Ovary (tissue), 9 donors: ENCODE data around the gene C9orf43. TPM values are rescaled to one million over a fixed set of nuclear protein-coding genes. Genes with fewer than 3 reads are reported as not detected.

ENCODE experiments used
- DNase-seq, 5 donors: peaks; one replicate each; pipeline ENCODE4 v3.0.0-alpha.2; 2019 to 2020
- H3K27ac ChIP-seq, 2 donors: fragments of 200-600 bp; one replicate each; pipeline versions ENCODE4 v1.5.1 to v1.8.0; 2019 to 2022
- H3K27me3 ChIP-seq: fragments of 200-600 bp; one replicate; pipeline ENCODE4 v1.8.0; 2022
- H3K36me3 ChIP-seq: fragments of 200-600 bp; sonication (generic); one replicate; pipeline ENCODE4 v1.5.1; 2019
- H3K4me1 ChIP-seq: one replicate; pipeline ENCODE4 v1.8.1; 2013; ENCODE audit warnings: mild to moderate bottlenecking, moderate library complexity; ENCODE audit not compliant: insufficient read depth
- H3K4me3 ChIP-seq: fragments of 200-600 bp; sonication (generic); one replicate; pipeline ENCODE4 v1.5.1; 2017
- H3K9me3 ChIP-seq, 2 donors: fragments of 200-600 bp in 1 of 2; sonication (generic) in 1 of 2; one replicate each; pipeline versions ENCODE4 v1.5.1 to v1.8.1; 2013 to 2019; ENCODE audit warnings: mild to moderate bottlenecking in 1 of 2, moderate library complexity in 1 of 2
- EP300 ChIP-seq: sonication (generic); formaldehyde crosslinking; IDR thresholded peaks from one replicate; pipeline ENCODE4 v1.6.1; 2017; ENCODE audit warnings: antibody characterized with exemption
- POLR2A ChIP-seq: fragments of 450-650 bp; IDR thresholded peaks from one replicate; pipeline ENCODE4 v1.6.1; 2017; ENCODE audit warnings: antibody characterized with exemption, mild to moderate bottlenecking, moderate library complexity
- WGBS, 3 donors: extraction: QIAGEN DNeasy Blood & Tissue Kit in 1 of 3; methylation state at CpG; one replicate each; pipeline versions ENCODE4 v1.1.5 to v1.1.7; 2013 to 2017; 5-methylcytosine and 5-hydroxymethylcytosine counted together
- intact Hi-C, 4 donors: fragments of 100-400 bp; cut with DNase I; formaldehyde crosslinking; loops; one replicate each; pipeline versions ENCODE4 v1.11.0 to v1.15.1; 2022 to 2023
- polyA plus RNA-seq, 2 donors: library from polyadenylated mRNA; stranded (reverse); fragments of 200-250 nt in 1 of 2; fragments of 350-450 nt in 1 of 2; fragmentation: Illumina TruSeq in 1 of 2; extraction: RNeasy Lipid Tissue Mini Kit (QIAGEN cat#74804) in 1 of 2; gene quantifications; one replicate each; pipeline ENCODE4 v1.2.3, GENCODE V29; 2013 to 2014
- total RNA-seq, 7 donors: library from RNA; depleted of rRNA in 2 of 7; stranded (reverse); fragments of >200 nt in 2 of 7; fragmentation: NEBNext Ultra II Directional in 3 of 7; extraction: Animal tissue kit (Norgen Biotek cat#: 25700) in 3 of 7; gene quantifications; one replicate each; pipeline versions ENCODE4 v1.1.0 to v1.2.4, GENCODE V29; 2016 to 2023
- TF ChIP-seq, protein P1 (sequence below), 3 donors: fragments of 450-650 bp in 2 of 3; fragments of 200-600 bp in 1 of 3; IDR thresholded peaks; one replicate each; pipeline versions ENCODE4 v1.5.1 to v1.8.0; 2016 to 2022; ENCODE audit warnings: antibody characterized with exemption in 3 of 3, mild to moderate bottlenecking in 1 of 3
- donor health status: DM: no; HTN: no; CAD: no; lungs with moderate emphysema.
- donor health status: DM: no; HTN: no; CAD: no.
- donor health status: Bipolar disorder and iron deficiency.
- donor health status: DM: yes; HTN: yes; CAD: no.
- donor health status: DM: no; HTN: no; CAD: no.
- donor health status: DM: yes; HTN: yes; CAD: no.

Gene C9orf43
- total and polyA plus RNA-seq, 9 donors, result 0.46 to 1.2 (median 0.84) TPM

DNA sequence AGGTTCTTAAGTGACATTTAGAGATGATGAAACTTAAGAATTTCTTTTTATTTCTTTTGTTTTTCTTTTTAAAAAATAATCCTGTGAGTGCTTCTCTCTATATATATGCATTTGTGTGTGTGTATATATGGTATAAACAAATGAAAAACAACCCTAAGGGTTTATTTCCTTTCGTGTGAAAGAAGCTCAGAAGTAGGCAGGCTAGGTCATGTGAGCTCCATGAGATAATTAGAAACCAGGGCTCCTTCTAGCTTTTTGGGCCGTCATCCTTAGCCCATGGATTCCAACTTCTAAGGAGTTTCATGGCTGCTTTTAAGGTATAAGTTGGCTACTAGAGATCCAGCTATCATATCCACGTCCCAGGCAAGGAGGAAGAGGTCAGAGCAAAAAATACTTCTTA is 11.2 kb downstream of the C9orf43 start:
- intact Hi-C loops, result no loop called here
- no peak overlapping the region for H3K27ac ChIP-seq
- H3K4me3 ChIP-seq, result no peak overlapping the region
- H3K36me3 ChIP-seq, result no peaks in the 10 kb centered on the region
- no peaks in the 10 kb centered on the region for H3K27me3 ChIP-seq
- no peaks in the 10 kb centered on the region for H3K4me1 ChIP-seq
- no peak for TF ChIP-seq POLR2A
- TF ChIP-seq EP300, result no peak
- TF ChIP-seq, protein P1, sequence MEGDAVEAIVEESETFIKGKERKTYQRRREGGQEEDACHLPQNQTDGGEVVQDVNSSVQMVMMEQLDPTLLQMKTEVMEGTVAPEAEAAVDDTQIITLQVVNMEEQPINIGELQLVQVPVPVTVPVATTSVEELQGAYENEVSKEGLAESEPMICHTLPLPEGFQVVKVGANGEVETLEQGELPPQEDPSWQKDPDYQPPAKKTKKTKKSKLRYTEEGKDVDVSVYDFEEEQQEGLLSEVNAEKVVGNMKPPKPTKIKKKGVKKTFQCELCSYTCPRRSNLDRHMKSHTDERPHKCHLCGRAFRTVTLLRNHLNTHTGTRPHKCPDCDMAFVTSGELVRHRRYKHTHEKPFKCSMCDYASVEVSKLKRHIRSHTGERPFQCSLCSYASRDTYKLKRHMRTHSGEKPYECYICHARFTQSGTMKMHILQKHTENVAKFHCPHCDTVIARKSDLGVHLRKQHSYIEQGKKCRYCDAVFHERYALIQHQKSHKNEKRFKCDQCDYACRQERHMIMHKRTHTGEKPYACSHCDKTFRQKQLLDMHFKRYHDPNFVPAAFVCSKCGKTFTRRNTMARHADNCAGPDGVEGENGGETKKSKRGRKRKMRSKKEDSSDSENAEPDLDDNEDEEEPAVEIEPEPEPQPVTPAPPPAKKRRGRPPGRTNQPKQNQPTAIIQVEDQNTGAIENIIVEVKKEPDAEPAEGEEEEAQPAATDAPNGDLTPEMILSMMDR (IDR thresholded peaks at IDR 0.05), result no peak
- DNase-seq, result no peak
- H3K9me3 ChIP-seq, result no peaks in the 10 kb centered on the region
- WGBS, 3 donors, result 68 to 72% (median 69%) methylated on average over 3 of the region's 3 CpGs

DNA sequence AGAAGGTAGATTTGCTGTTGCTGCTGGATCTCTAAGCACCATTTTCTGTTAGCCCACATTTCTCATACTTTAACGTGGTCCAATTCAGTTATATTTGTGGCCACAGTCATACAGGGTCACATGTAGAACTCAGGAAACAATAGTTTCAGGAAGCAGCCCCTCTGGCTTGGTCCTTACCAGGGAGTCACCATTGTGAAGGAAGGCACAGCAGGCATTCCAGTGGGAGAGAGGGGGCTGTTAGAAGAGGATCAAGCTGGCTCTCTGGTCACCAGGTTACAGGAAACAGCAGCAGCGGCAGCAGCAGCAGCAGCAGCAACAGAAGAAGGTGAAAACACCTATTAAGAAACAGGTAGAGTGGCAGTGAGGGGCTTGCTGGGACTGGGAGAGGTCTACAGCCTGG is 14.5 kb downstream of the C9orf43 start:
- Histone ChIP-seq H3K4me3 (no peak overlapping the region), H3K4me1 (no peaks in the 10 kb centered on the region), H3K27ac (no peak overlapping the region), H3K36me3 (no peaks in the 10 kb centered on the region), H3K27me3 (no peaks in the 10 kb centered on the region), H3K9me3 (no peaks in the 10 kb centered on the region)
- intact Hi-C loops, result no loop called here
- DNase-seq, result no peak
- 30 to 58% (median 44%) methylated on average over 2 of the region's 2 CpGs for WGBS, 3 donors
- TF ChIP-seq, protein P1 (IDR thresholded peaks at IDR 0.05), result no peak
- TF ChIP-seq POLR2A (no peak), EP300 (no peak)

DNA sequence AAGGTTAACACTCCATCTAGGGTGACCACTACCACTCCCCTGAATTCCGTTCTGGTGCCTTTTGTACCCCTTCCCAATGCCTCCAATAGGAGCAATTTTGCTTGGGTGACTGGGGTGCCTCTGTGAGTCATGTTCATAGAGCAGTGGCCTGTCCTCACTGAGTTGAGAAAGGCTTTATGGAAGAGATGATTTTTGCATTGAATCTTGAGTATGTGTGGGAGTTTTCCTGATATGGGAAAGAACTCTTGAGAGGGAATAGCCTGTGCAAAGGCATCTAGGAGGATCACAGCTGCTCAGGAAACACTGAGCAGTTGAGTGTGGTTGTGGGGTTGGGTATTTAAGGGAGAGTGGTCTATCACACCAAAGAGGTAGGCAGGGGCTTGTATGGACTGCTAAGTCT is 16.2 kb downstream of the C9orf43 start:
- Histone ChIP-seq H3K36me3 (no peaks in the 10 kb centered on the region), H3K4me1 (no peaks in the 10 kb centered on the region), H3K9me3 (no peaks in the 10 kb centered on the region), H3K4me3 (no peak overlapping the region), H3K27ac (no peak overlapping the region), H3K27me3 (no peaks in the 10 kb centered on the region)
- 23 to 100% (median 89%) methylated on average over 1 of the region's 1 CpG for WGBS, 3 donors
- intact Hi-C loops, result no loop called here
- TF ChIP-seq, protein P1 (IDR thresholded peaks at IDR 0.05), result no peak
- TF ChIP-seq EP300 (no peak), POLR2A (no peak)
- DNase-seq, result no peak

DNA sequence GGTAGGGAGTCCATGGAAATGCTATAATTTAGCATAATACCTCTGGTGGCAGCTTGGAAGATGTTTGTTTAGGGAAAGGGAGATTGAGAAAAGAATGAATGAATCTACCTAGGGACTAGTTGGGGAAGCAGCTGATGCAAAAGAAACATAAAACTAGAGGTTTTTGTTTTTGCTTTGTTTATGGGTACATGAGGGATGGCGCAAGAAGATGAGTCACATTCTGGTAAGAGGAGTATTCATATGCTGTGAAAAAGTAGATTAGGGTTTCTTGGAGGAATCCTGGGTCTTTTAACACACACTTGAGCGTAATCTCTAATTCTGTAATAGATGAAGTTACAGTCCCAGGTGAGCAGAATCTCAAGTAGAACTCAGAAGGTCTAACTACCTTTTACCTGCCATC is 17.1 kb downstream of the C9orf43 start:
- intact Hi-C loops, result no loop called here
- no peaks in the 10 kb centered on the region for H3K36me3 ChIP-seq

More for the DNA sequence above, 17.1 kb downstream of the C9orf43 start:
- Histone ChIP-seq H3K4me3 (no peak overlapping the region), H3K27me3 (no peaks in the 10 kb centered on the region), H3K4me1 (no peaks in the 10 kb centered on the region), H3K9me3 (no peaks in the 10 kb centered on the region), H3K27ac (no peak overlapping the region)
- DNase-seq, result no peak
- WGBS, 3 donors, result 95 to 97% (median 95%) methylated on average over 2 of the region's 2 CpGs
- TF ChIP-seq EP300, result no peak
- no peak for TF ChIP-seq POLR2A
- TF ChIP-seq, protein P1 (IDR thresholded peaks at IDR 0.05), result no peak
